Testis (tissue), 2 donors: Measurements from ENCODE around the gene CNPY1.

Experiments used
- CTCF ChIP-seq, 3 experiments: fragments of 450-650 bp in 2 of 3; fragments of 200-600 bp in 1 of 3; sonication (generic) in 1 of 3; IDR thresholded peaks; one replicate each; pipeline ENCODE4 v1.5.1; 2016 to 2019; ENCODE audit warnings: antibody characterized with exemption in 3 of 3, mild to moderate bottlenecking in 2 of 3, moderate library complexity in 1 of 3
- POLR2A ChIP-seq: fragments of 450-650 bp; IDR thresholded peaks from one replicate; pipeline ENCODE4 v1.6.1; 2017; ENCODE audit warnings: antibody characterized with exemption, mild to moderate bottlenecking, moderate library complexity

- TF ChIP-seq POLR2A (no peak), CTCF (IDR thresholded peaks at IDR 0.05) (no peak)
These were observed 31.0 kb downstream of the CNPY1 start for GRCh38 chr7:155515318-155515717.
